GM18505 (cell line): ENCODE data around the gene SNX30.
"Not testable (repeated sequence)": the region's sequence is repeated elsewhere in the genome, so short reads cannot be mapped to it uniquely, and the experiment has no call there.

Source experiments
- ATAC-seq: cut with Tn5 transposase; IDR thresholded peaks from one replicate; pipeline ENCODE4 v1.9.1; 2021; ENCODE audit not compliant: unreplicated experiment
- POLR2A ChIP-seq: IDR thresholded peaks from 4 replicates; pipeline ENCODE4 v1.6.1; 2011; ENCODE audit warnings: borderline replicate concordance; ENCODE audit not compliant: insufficient read depth, insufficient read length; ENCODE audit errors: extremely low read depth

The SNX30 gene, protein sequence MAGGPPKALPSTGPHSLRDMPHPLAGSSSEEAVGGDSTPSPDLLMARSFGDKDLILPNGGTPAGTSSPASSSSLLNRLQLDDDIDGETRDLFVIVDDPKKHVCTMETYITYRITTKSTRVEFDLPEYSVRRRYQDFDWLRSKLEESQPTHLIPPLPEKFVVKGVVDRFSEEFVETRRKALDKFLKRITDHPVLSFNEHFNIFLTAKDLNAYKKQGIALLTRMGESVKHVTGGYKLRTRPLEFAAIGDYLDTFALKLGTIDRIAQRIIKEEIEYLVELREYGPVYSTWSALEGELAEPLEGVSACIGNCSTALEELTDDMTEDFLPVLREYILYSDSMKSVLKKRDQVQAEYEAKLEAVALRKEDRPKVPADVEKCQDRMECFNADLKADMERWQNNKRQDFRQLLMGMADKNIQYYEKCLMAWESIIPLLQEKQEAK

DNA sequence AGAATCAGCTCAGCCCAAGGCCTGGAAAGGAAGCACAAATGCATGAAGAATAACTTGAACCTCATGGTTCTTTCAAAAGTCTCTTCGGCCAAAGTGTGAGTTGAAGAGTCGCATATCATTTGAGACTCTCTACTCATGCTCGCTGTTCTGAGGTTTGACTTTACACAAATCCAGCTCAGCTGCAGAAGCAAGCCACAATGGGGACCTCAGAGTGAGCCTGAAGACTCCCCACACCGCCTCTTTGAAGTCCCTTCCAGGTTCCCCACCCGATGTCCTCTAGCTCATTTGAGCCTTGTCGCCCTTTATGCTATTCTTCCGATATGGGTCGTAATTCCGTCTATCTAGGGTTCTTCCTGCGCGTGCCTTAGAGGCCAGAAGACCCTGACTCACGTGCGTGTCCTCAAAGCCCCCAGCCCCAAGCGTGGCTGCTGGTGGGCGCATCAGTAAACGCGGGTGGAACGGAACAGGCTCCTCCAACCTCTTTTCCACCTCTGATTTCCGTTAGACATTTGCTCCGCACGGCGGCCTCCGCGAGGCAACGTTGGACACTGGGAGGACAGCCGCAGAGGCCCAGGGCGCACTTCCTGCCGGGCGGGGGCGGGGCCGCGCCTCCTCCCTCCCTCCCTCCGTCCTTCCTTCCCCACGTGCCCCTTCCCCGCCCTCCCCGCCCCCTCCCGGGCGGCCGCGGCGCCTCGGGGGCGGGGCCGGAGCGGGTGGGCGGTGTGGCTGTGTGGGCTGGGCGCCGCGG lies at the start of gene SNX30:
Gene SNX30 (plus strand): TSS at position 745 of the 748 bp plus-strand sequence. CDS start 242 bp downstream, outside the sequence.
- TF ChIP-seq POLR2A = peak; percentile 76
- peak; percentile 79 for ATAC-seq

DNA sequence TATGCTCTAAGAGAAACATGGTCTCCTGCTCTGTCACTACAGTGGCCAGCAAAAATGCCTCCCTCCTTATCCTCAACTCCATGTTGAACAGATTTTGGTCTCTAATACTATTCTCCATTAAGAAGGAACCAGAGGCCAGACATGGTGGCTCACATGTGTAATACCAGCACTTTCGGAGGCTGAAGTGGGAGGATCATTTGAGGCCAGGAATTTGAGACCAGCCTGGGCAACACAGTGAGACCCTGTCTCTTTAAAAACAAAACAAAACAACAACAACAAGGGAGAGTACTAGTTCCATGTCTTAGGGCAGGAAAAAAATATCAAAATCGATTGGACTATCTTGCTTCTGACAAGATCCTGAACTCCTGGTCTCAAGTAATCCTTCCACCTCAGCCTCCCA lies 47.3 kb upstream of the SNX30 start:
- TF ChIP-seq POLR2A = no peak

DNA sequence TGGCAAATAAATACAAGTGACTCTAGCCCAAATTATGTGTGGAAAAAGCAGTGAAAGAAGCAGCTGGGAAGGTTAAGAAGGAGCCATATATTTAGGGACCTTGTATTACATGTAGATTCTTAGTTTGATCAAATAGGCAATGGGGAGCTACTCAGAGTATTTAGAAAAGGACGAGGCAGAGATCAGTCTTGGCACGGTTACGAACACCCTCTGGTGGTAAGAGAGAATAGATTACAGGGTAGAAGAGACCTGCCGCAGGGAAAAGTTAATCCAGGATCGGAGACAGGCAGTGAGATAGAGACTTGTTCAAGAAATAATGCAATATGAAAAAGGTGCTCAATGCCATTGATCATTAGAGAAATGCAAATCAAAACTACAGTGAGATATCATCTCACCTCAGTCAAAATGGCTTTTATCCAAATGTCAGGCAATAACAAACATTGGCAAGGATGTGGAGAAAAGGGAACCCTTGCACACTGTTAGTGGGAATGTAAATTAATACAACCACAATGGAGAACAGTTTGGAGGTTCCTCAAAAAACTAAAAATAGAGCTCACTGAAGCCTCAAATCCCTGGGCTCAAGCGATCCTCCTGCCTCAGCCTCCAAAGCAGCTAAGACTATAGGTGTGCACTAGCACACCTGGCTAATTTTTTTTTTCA lies 44.7 kb upstream of the SNX30 start:
- no peak for TF ChIP-seq POLR2A

More for the DNA sequence above, 47.3 kb upstream of the SNX30 start:
- ATAC-seq = no peak

DNA sequence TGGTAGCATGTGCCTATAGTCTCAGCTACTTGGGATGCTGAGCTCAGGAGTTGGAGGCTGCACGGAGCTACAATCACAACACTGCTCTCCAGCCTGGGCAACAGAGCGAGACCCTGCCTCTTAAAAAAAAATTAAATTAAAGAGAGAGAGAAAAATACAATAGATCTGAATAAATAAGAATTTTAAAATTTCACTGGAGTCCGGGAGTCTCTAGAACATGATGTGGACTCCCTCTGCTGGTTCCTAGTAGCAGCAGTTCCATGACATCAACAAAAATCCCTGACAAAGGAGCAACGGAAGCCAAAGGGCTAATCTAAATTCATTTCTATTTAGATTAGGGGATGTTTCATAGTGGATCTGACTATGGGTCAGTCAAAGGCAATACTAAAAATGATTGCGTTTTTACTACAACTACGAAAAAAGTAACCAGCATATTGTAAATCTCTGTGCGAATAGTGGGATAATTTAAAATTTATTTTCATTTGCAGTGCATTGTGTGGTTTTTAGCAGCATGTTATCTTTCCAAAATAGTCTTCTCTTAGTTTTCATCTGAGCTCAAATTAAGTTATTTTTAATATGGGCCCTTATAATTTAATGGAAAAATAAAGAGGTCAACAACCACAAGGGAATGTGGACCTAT lies 39.4 kb upstream of the SNX30 start:
- ATAC-seq = no peak
- no peak for TF ChIP-seq POLR2A

More for the DNA sequence above, 44.7 kb upstream of the SNX30 start:
- ATAC-seq = no peak

DNA sequence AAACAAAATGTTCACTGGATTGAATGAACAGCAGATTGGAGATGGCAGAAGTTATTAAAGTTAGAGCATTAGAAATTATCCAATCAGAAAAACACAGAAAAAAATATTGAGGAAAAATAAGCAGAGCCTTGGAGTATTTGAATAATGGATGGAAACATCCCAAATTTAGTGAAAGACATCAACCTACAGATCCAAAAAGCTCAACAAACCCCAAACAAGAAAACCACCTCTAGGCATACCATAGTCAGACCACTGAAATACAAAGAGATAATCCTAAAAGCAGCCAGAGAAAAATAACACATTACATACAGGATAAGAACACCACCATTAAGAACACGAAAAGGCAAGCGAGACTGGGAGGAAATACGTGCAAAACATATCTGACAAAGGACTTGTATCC lies 37.9 kb upstream of the SNX30 start:
- no peak for ATAC-seq
- TF ChIP-seq POLR2A = no peak

DNA sequence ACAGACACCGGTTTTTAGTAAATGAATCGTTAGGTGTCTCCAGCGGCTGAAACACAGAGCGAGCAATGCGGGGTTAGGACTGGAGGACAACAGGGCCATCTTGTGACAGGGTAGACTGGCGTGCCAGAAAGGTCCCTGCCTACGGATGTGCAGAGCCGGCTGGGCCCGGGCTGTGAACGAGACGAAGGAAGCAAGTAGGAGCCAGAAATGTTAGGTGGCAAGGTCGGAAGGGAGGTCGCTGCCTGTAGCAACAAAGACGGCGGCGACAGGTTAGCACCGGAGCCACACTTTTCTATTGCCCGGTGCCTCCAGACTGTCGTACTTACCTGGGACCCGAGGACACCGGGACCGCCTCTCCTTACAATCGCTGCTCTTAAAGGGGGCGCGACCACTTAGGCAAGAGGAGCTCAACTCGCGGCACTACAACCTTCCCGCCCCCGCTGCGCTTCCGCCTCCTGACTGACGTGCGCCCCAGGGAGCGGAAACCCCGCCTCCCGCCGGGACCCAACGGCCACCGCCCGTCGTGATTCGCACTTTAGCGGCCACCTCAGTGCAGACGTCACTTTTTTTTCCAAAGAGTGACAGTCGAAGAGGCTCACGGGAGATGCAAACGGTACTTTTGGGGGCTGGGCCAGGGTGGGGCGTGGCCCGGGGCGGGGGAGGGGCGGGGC lies 32.8 kb upstream of the SNX30 start, which contains the start of gene INIP:
Gene INIP (minus strand): TSS at position 457 of the 671 bp plus-strand sequence. CDS start 1,632 bp downstream, outside the sequence.
- peak; percentile 93 for ATAC-seq
- TF ChIP-seq POLR2A = peak; percentile 80

DNA sequence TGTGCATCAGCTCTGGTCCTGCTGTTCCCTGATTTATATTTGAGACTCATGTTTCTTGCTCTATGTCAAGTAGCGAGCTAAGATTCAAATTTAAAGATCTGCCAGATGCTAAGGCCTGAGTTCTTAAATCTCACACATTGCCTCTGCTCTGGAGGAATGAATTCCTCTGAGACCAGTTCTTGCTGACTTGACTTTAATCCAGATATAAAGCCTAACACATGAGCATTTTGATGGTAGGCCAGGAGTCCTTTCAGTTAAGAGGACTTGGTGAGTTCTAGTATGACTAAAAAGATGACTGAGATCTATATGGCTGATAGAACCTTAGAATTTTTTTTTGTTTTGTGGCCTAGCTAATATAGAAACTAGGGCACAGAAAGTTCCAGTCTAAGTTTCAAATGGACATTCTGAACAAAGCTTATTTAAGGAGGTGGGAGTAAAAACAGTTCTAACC lies 31.3 kb upstream of the SNX30 start:
- no peak for ATAC-seq

DNA sequence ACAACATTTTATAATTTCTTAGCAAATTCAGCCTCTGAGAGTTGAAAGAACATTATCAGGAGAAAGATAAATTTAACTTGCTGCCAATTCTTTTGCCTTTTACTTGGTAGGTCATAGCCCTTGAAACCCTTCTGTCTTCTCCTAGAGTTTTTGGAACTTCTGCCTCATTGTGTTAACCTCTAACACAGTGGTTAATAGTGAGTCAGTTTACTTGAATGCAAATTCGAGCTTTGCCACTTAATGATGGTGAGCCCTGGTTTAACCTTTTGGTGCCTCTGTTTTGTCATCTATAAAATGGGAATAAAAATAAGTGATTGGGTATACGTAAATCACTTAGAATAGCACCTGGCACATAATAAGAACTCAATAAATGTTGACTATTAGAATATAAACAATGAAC lies 30.9 kb upstream of the SNX30 start:
- no peak for TF ChIP-seq POLR2A
- ATAC-seq = no peak

More for the DNA sequence above, 31.3 kb upstream of the SNX30 start:
- TF ChIP-seq POLR2A = no peak

DNA sequence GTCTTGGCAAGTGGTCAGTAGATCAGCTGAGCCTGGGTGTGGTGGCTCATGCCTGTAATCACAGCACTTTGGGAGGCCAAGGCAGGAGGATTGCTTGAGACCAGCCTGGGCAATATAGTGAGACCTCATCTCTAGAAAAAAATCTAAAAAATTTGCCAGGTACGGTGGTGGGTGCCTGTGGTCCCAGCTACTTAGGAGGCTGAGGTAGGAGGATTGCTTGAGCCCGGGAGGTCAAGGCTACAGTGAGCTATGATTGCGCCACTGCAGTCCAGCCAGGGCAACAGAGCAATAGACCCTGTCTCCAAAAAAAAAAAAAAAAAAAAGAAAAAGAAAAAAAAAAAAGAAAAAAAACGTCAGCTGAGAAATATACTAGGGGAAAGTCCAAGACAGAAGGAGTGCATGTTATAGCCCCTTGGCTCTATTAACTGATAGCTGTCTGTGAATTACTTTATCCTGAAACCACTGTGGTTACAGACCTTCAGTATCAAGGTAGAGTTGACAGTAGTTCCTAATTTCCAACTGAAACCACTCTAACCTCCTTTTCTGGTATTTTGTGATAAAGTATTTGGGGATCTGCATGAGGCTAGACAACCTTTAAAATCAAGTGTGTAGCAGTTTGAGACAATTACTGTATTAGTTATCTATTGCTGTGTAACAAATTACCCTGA lies 30.3 kb upstream of the SNX30 start:
- ATAC-seq = no peak
- no peak for TF ChIP-seq POLR2A

DNA sequence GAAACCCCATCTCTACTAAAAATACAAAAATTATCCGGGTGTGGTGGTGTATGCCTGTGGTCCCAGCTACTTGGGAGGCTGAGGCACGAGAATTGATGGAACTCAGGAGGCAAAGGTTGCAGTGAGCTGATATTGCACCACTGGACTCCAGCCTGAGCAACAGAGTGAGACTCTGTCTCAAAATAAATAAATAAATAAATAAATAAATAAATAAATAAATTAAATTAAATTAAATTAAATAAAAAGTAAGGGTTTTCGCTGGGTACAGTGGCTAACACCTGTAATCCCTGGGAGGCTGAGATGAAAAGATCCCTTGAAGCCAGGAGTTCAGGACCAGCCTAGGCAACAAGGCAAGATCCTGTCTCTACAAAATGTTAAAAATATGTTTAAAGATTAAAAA lies 27.8 kb upstream of the SNX30 start:
- ATAC-seq = not testable (repeated sequence)

DNA sequence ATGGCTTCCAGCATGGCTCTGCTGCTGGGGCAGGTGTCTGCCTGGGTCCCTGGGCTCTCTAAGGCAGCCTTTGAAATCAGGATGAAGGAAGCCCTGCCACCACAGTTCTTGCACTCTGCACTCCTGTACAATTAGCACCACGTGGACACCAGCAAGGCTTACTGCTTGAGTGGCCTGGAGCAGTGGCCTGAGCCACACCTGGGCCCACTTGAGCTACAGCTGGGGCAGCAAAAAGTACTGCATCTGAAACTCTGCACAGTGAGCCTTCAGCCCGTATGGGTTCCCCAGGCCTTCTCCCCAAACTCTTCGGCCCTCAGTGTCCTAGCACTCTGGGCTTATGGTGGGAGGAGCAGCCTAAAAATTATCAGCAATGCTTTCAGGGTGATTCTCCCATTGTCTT lies 24.6 kb upstream of the SNX30 start:
- ATAC-seq = peak; percentile 75
- TF ChIP-seq POLR2A = no peak

DNA sequence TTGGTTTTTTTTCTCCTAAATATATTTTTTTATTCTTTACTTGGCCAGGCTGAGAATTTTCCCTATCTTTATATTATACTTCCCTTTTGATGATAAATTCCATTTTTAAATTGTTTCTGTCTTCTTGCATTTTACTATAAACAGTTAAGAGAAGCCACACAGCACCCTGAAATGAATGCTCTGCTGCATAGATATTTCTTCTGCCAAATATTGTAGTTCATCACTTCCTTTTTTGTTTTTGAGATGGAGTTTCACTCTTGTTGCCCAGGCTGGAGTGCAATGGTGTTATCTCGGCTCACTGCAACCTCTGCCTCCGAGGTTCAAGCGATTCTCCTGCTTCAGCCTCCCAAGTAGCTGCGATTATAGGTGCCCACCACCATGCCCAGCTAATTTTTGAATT lies 24.1 kb upstream of the SNX30 start:
- TF ChIP-seq POLR2A = no peak
- peak; percentile 49 for ATAC-seq

DNA sequence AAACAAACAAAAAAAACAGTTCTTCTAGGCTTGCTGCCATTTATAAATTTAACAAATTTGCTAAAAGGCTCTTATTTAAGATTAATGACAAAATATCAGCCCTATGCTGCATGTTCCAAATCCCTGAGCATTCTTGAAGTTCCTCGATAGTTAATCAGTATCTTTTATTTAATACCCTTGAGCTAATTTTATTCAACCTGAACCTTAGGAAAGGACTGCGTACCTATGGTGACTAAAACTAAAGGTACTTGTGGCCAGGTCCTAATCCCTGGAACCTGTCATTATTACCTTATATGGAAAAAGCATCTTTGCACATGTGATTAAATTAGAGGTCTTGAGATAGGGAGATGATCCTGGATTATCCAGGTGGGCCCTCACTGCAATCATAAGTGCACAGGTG lies 22.2 kb upstream of the SNX30 start:
- no peak for ATAC-seq

More for the DNA sequence above, 22.2 kb upstream of the SNX30 start:
- no peak for TF ChIP-seq POLR2A
